ENCODE results near the gene MMP21.

MMP21 gene

GRCh38 chr10:125775491-125776106 lies at the start of gene MMP21:
TSS of gene MMP21 (minus strand) at chr10:125775821. CDS start at chr10:125775821, 0 bp downstream.
- DNase-seq (ENCODE audit: low read depth in 2 of 2), result no peak

GRCh38 chr10:125824736-125825135 lies 49.1 kb upstream of the MMP21 start:
- no peak for DNase-seq (ENCODE audit: low read depth in 2 of 2)

GRCh38 chr10:125823663-125824251 lies 48.1 kb upstream of the MMP21 start:
- peak in 1 of 2 donors; percentile 10 for DNase-seq (ENCODE audit: low read depth in 2 of 2)

GRCh38 chr10:125822878-125823662 lies 47.4 kb upstream of the MMP21 start, which contains the start of the genes BCCIP and UROS:
TSS of gene BCCIP (plus strand) at chr10:125823546. CDS start at chr10:125823558, 12 bp downstream.
TSS of gene UROS (minus strand) at chr10:125823258. CDS start at chr10:125816499, 6,759 bp downstream.
- DNase-seq (ENCODE audit: low read depth in 2 of 2), result peak; percentile 86 to 89

- DNase-seq (ENCODE audit: low read depth in 2 of 2), result no peak
Measured at GRCh38 chr10:125820701-125821100, 45.1 kb upstream of the MMP21 start.

GRCh38 chr10:125817337-125817946 lies 41.8 kb upstream of the MMP21 start:
- DNase-seq (ENCODE audit: low read depth in 2 of 2), result no peak

- no peak for DNase-seq (ENCODE audit: low read depth in 2 of 2)
Measured at GRCh38 chr10:125816548-125816947, 40.9 kb upstream of the MMP21 start.

- no peak for DNase-seq (ENCODE audit: low read depth in 2 of 2)
Measured at GRCh38 chr10:125815764-125816163, 40.1 kb upstream of the MMP21 start.

- no peak for DNase-seq (ENCODE audit: low read depth in 2 of 2)
Measured at GRCh38 chr10:125812128-125812750, 36.6 kb upstream of the MMP21 start.

GRCh38 chr10:125811251-125811650 lies 35.6 kb upstream of the MMP21 start:
- no peak for DNase-seq (ENCODE audit: low read depth in 2 of 2)

GRCh38 chr10:125808047-125808446 lies 32.4 kb upstream of the MMP21 start:
- no peak for DNase-seq (ENCODE audit: low read depth in 2 of 2)

- no peak for DNase-seq (ENCODE audit: low read depth in 2 of 2)
Measured at GRCh38 chr10:125802739-125803138, 27.1 kb upstream of the MMP21 start.

GRCh38 chr10:125802131-125802530 lies 26.5 kb upstream of the MMP21 start:
- DNase-seq (ENCODE audit: low read depth in 2 of 2), result no peak

GRCh38 chr10:125801574-125801973 lies 26.0 kb upstream of the MMP21 start:
- DNase-seq (ENCODE audit: low read depth in 2 of 2), result no peak

GRCh38 chr10:125799451-125800182 lies 24.0 kb upstream of the MMP21 start:
- no peak for DNase-seq (ENCODE audit: low read depth in 2 of 2)

- DNase-seq (ENCODE audit: low read depth in 2 of 2), result no peak
Measured at GRCh38 chr10:125797994-125798662, 22.5 kb upstream of the MMP21 start.

- DNase-seq (ENCODE audit: low read depth in 2 of 2), result no peak
Measured at GRCh38 chr10:125797424-125797823, 21.8 kb upstream of the MMP21 start.

GRCh38 chr10:125795637-125796190 lies 20.1 kb upstream of the MMP21 start:
- no peak for DNase-seq (ENCODE audit: low read depth in 2 of 2)

- DNase-seq (ENCODE audit: low read depth in 2 of 2), result no peak
Measured at GRCh38 chr10:125795128-125795527, 19.5 kb upstream of the MMP21 start.
